PC-3 (cell line): ENCODE measurements around the gene AGAP6.
"Not testable (repeated sequence)": the region's sequence is repeated elsewhere in the genome, so short reads cannot be mapped to it uniquely, and the experiment has no call there.

Experiments used
- CTCF ChIP-seq: fragments of 300-600 bp; sonication (generic); conservative IDR thresholded peaks from 2 replicates; pipeline ENCODE4 v1.5.1; 2017; ENCODE audit warnings: antibody characterized with exemption, low read depth, mild to moderate bottlenecking, low read length
- EZH2 ChIP-seq: fragments of 300-600 bp; sonication (generic); IDR thresholded peaks from one replicate; pipeline ENCODE4 v1.6.1; 2017; ENCODE audit warnings: antibody characterized with exemption, mild to moderate bottlenecking, low read length; ENCODE audit not compliant: unreplicated experiment
- EZH2phosphoT487 ChIP-seq: fragments of 300-600 bp; sonication (generic); IDR thresholded peaks from 2 replicates; pipeline ENCODE4 v1.6.1; 2018; ENCODE audit warnings: mild to moderate bottlenecking, antibody characterized with exemption, low read length, borderline replicate concordance

GRCh38 chr10:50019279-50019678, 31.1 kb downstream of the AGAP6 start:
- TF ChIP-seq CTCF, EZH2, EZH2phosphoT487: not testable (repeated sequence)
